GM23338 (cell line): ENCODE measurements around the gene GRWD1. TPM values are rescaled to one million over a fixed set of nuclear protein-coding genes. Genes with fewer than 3 reads are reported as not detected.

Experiments
- ATAC-seq: fragments of 200-7000 bp; cut with Tn5 transposase; 3 replicates; pipeline ENCODE4 v1.9.1; 2020
- DNase-seq: peaks from one replicate; pipeline ENCODE4 v3.0.0-alpha.2; 2015; ENCODE audit warnings: low spot score
- H2AFZ ChIP-seq: fragments of 200-600 bp; sonication (generic); 2 replicates; pipeline ENCODE4 v1.8.0; 2016; ENCODE audit warnings: antibody characterized with exemption, mild to moderate bottlenecking, moderate library complexity
- H3F3A ChIP-seq: fragments of 200-600 bp; sonication (generic); replicated peaks from 2 replicates; pipeline ENCODE4 v1.8.0; 2017; ENCODE audit warnings: antibody characterized with exemption, mixed run types, low read depth
- H3K27ac ChIP-seq: fragments of 200-600 bp; sonication (generic); 2 replicates; pipeline ENCODE4 v1.6.1; 2016; ENCODE audit warnings: low read depth
- H3K27me3 ChIP-seq: fragments of 200-600 bp; sonication (generic); 2 replicates; pipeline ENCODE4 v1.8.0; 2016; ENCODE audit warnings: mild to moderate bottlenecking, mixed run types, moderate library complexity; ENCODE audit not compliant: insufficient read depth
- H3K36me3 ChIP-seq: fragments of 200-600 bp; sonication (generic); 2 replicates; pipeline ENCODE4 v1.8.0; 2016; ENCODE audit warnings: mild to moderate bottlenecking; ENCODE audit not compliant: insufficient read depth
- H3K4me1 ChIP-seq: fragments of 200-600 bp; sonication (generic); 2 replicates; pipeline ENCODE4 v1.8.0; 2016; ENCODE audit warnings: mild to moderate bottlenecking, moderate library complexity; ENCODE audit not compliant: insufficient read depth
- H3K4me2 ChIP-seq: fragments of 200-600 bp; sonication (generic); 2 replicates; pipeline ENCODE4 v1.7.1; 2017; ENCODE audit warnings: mixed run types
- H3K4me3 ChIP-seq: fragments of 200-600 bp; sonication (generic); 2 replicates; pipeline ENCODE4 v1.6.1; 2016; ENCODE audit warnings: mixed run types
- H3K79me2 ChIP-seq: fragments of 200-600 bp; sonication (generic); replicated peaks from 2 replicates; pipeline ENCODE4 v1.8.0; 2017; ENCODE audit warnings: mild to moderate bottlenecking; ENCODE audit not compliant: insufficient read depth
- H3K9me2 ChIP-seq: fragments of 200-600 bp; sonication (generic); 2 replicates; pipeline ENCODE4 v1.8.0; 2017; ENCODE audit not compliant: insufficient read depth
- H4K20me1 ChIP-seq: fragments of 200-600 bp; sonication (generic); replicated peaks from 2 replicates; pipeline ENCODE4 v1.8.0; 2017; ENCODE audit warnings: mild to moderate bottlenecking; ENCODE audit not compliant: insufficient read depth
- H3K27ac Mint-ChIP-seq: 2 replicates; pipeline ENCODE4 v1.8.0; 2020; ENCODE audit warnings: inconsistent platforms, mild to moderate bottlenecking, moderate library complexity, mixed read lengths
- H3K27me3 Mint-ChIP-seq: 3 replicates; pipeline ENCODE4 v1.8.0; 2022; ENCODE audit warnings: low read depth, mild to moderate bottlenecking, moderate library complexity, mixed read lengths, inconsistent platforms; ENCODE audit not compliant: insufficient read depth, poor library complexity
- H3K36me3 Mint-ChIP-seq: 3 replicates; pipeline ENCODE4 v1.8.0; 2021; ENCODE audit warnings: low read depth, mild to moderate bottlenecking, inconsistent platforms, moderate library complexity, mixed read lengths
- H3K4me1 Mint-ChIP-seq: 3 replicates; pipeline ENCODE4 v1.8.0; 2020; ENCODE audit warnings: mild to moderate bottlenecking, inconsistent platforms, mixed read lengths
- H3K4me3 Mint-ChIP-seq: 3 replicates; pipeline ENCODE4 v1.8.0; 2021; ENCODE audit warnings: moderate library complexity, mild to moderate bottlenecking, inconsistent platforms, mixed read lengths
- H3K9me3 Mint-ChIP-seq: 3 replicates; pipeline ENCODE4 v1.8.0; 2020; ENCODE audit warnings: moderate library complexity, mild to moderate bottlenecking, inconsistent platforms, mixed read lengths
- CREB1 ChIP-seq: fragments of 250-450 bp; sonication (Bioruptor Pico); IDR thresholded peaks from 2 replicates; pipeline ENCODE4 v1.5.0; 2020; ENCODE audit warnings: low read depth, mild to moderate bottlenecking, moderate library complexity
- CTCF ChIP-seq, 2 experiments: fragments of 200-600 bp in 1 of 2; sonication (generic) in 1 of 2; conservative IDR thresholded peaks; 2 replicates each; pipeline versions ENCODE4 v1.5.1 to v1.6.1; 2016 to 2017; ENCODE audit warnings: antibody characterized with exemption in 2 of 2, low read depth in 2 of 2, mild to moderate bottlenecking in 2 of 2, moderate library complexity in 1 of 2
- POLR2AphosphoS5 ChIP-seq: IDR thresholded peaks from 2 replicates; pipeline ENCODE4 v1.6.1; 2016; ENCODE audit warnings: antibody characterized with exemption, low read depth
- STAT1 ChIP-seq: IDR thresholded peaks from one replicate; pipeline ENCODE4 v1.6.1; 2016; ENCODE audit warnings: antibody characterized with exemption; ENCODE audit not compliant: unreplicated experiment
- ZNF114 ChIP-seq: fragments of 250-450 bp; sonication (Bioruptor Pico); IDR thresholded peaks from 2 replicates; pipeline ENCODE4 v1.5.0; 2020; ENCODE audit warnings: mild to moderate bottlenecking, moderate library complexity
- ZNF331 ChIP-seq: fragments of 250-450 bp; sonication (Bioruptor Pico); IDR thresholded peaks from 2 replicates; pipeline ENCODE4 v1.5.0; 2020; ENCODE audit warnings: low read depth, mild to moderate bottlenecking, moderate library complexity
- polyA plus RNA-seq: library from polyadenylated mRNA; unstranded; fragments of >200 nt; fragmentation: Nextera tagmentation; extraction: Ambion mirVana; gene quantifications from 2 replicates; pipeline ENCODE4 v1.2.1, GENCODE V29; 2016
- total RNA-seq: library from RNA; depleted of rRNA; stranded (reverse); fragments of >200 nt; shearing (Covaris generic); gene quantifications from 2 replicates; pipeline ENCODE4 v1.2.3, GENCODE V29; 2014

The GRWD1 gene
- total and polyA plus RNA-seq, 2 experiments from 2014 or later: 23.2 to 58.0 TPM

- Histone ChIP-seq H4K20me1 (peaks cover 11% of the 10 kb centered on the region), H3F3A (peaks cover 35% of the 10 kb centered on the region), H3K36me3 (peaks cover 19% of the 10 kb centered on the region), H3K4me2 (peak overlapping the region; percentile 86), H2AFZ (no peak overlapping the region), H3K4me3 (peak overlapping the region; percentile 86), H3K79me2 (peaks cover 26% of the 10 kb centered on the region), H3K27ac (no peak overlapping the region), H3K9me2 (no peaks in the 10 kb centered on the region), H3K27me3 (peaks cover 30% of the 10 kb centered on the region), H3K4me1 (peaks cover 22% of the 10 kb centered on the region)
- H3K27ac Mint-ChIP-seq: no peak overlapping the region
- peaks cover 41% of the 10 kb centered on the region for H3K36me3 Mint-ChIP-seq
- H3K9me3 Mint-ChIP-seq: no peaks in the 10 kb centered on the region; the same call in 2 of the 3 replicates
- TF ChIP-seq ZNF331: no peak
- TF ChIP-seq CREB1: no peak
- no peak for TF ChIP-seq STAT1
- TF ChIP-seq ZNF114 (CRISPR knock-in tag): no peak
- peak; percentile 15; the same call in 1 of the 2 replicates for TF ChIP-seq POLR2AphosphoS5
- peaks cover 23% of the 10 kb centered on the region for H3K27me3 Mint-ChIP-seq
- ATAC-seq (peak; percentile 4; the same call in 2 of the 3 replicates), DNase-seq (peak; percentile 54)
- peaks cover 19% of the 10 kb centered on the region for H3K4me1 Mint-ChIP-seq
- H3K4me3 Mint-ChIP-seq: peak overlapping the region; percentile 92
These were observed 1.5 kb upstream of the GRWD1 start for GRCh38 chr19:48444129-48444935.

GRCh38 chr19:48444936-48445200 is 915 bp upstream of the GRWD1 start:
- Mint-ChIP-seq H3K9me3 (no peaks in the 10 kb centered on the region; the same call in 2 of the 3 replicates), H3K27me3 (peaks cover 23% of the 10 kb centered on the region), H3K4me1 (peaks cover 19% of the 10 kb centered on the region), H3K36me3 (peaks cover 45% of the 10 kb centered on the region), H3K4me3 (peak overlapping the region; percentile 92), H3K27ac (no peak overlapping the region)
- peaks cover 22% of the 10 kb centered on the region for H3K4me1 ChIP-seq
- no peak for ATAC-seq
- no peak overlapping the region for H3K27ac ChIP-seq
- H3F3A ChIP-seq: peaks cover 35% of the 10 kb centered on the region
- TF ChIP-seq CREB1 (no peak), ZNF331 (no peak), ZNF114 (CRISPR knock-in tag) (no peak)
- H3K36me3 ChIP-seq: peaks cover 19% of the 10 kb centered on the region
- no peak overlapping the region for H2AFZ ChIP-seq
- DNase-seq: no peak
- H3K27me3 ChIP-seq: peaks cover 30% of the 10 kb centered on the region
- H3K79me2 ChIP-seq: peaks cover 27% of the 10 kb centered on the region
- no peaks in the 10 kb centered on the region for H3K9me2 ChIP-seq
- H3K4me3 ChIP-seq: peak overlapping the region; percentile 86
- H4K20me1 ChIP-seq: peaks cover 11% of the 10 kb centered on the region
- H3K4me2 ChIP-seq: peak overlapping the region; percentile 86

- Mint-ChIP-seq H3K4me3 (peak overlapping the region; percentile 92), H3K27ac (peak overlapping the region; percentile 98), H3K36me3 (peaks cover 48% of the 10 kb centered on the region), H3K4me1 (peaks cover 19% of the 10 kb centered on the region), H3K27me3 (peaks cover 23% of the 10 kb centered on the region), H3K9me3 (no peaks in the 10 kb centered on the region; the same call in 2 of the 3 replicates)
- DNase-seq (peak; percentile 84), ATAC-seq (peak; percentile 37)
- Histone ChIP-seq H3K4me2 (peak overlapping the region; percentile 86), H3K36me3 (peaks cover 19% of the 10 kb centered on the region), H3K4me1 (peaks cover 22% of the 10 kb centered on the region), H3K79me2 (peaks cover 27% of the 10 kb centered on the region), H2AFZ (no peak overlapping the region), H3F3A (peaks cover 35% of the 10 kb centered on the region), H3K27me3 (peaks cover 30% of the 10 kb centered on the region), H3K27ac (peak overlapping the region; percentile 21), H3K4me3 (peak overlapping the region; percentile 86), H3K9me2 (no peaks in the 10 kb centered on the region), H4K20me1 (peaks cover 11% of the 10 kb centered on the region; the same call in 1 of the 2 replicates)
- TF ChIP-seq ZNF331: no peak
- peak; percentile 42 to 65 for TF ChIP-seq CTCF (conservative IDR thresholded peaks at IDR 0.05; ENCODE audit: low read depth in 2 of 2)
These were observed 552 bp upstream of the GRWD1 start for GRCh38 chr19:48445256-48445605.
